Loucy (cell line): Measurements from ENCODE around the gene NOL7.

Source experiments
- CTCF ChIP-seq: fragments of 200-600 bp; sonication (generic); conservative IDR thresholded peaks from 2 replicates; pipeline ENCODE4 v1.5.1; 2014; ENCODE audit warnings: mild to moderate bottlenecking, antibody characterized with exemption, low read length
- EZH2phosphoT487 ChIP-seq: fragments of 200-600 bp; IDR thresholded peaks from 2 replicates; pipeline ENCODE4 v1.6.1; 2018; ENCODE audit warnings: antibody characterized with exemption, mild to moderate bottlenecking, moderate library complexity, borderline replicate concordance

GRCh38 chr6:13591205-13591921 is 23.8 kb upstream of the NOL7 start:
- TF ChIP-seq CTCF (no peak), EZH2phosphoT487 (no peak)
